Measurements from ENCODE around the gene LURAP1L.
"Not testable (repeated sequence)": the region's sequence is repeated elsewhere in the genome, so short reads cannot be mapped to it uniquely, and the experiment has no call there.

The LURAP1L gene

DNA sequence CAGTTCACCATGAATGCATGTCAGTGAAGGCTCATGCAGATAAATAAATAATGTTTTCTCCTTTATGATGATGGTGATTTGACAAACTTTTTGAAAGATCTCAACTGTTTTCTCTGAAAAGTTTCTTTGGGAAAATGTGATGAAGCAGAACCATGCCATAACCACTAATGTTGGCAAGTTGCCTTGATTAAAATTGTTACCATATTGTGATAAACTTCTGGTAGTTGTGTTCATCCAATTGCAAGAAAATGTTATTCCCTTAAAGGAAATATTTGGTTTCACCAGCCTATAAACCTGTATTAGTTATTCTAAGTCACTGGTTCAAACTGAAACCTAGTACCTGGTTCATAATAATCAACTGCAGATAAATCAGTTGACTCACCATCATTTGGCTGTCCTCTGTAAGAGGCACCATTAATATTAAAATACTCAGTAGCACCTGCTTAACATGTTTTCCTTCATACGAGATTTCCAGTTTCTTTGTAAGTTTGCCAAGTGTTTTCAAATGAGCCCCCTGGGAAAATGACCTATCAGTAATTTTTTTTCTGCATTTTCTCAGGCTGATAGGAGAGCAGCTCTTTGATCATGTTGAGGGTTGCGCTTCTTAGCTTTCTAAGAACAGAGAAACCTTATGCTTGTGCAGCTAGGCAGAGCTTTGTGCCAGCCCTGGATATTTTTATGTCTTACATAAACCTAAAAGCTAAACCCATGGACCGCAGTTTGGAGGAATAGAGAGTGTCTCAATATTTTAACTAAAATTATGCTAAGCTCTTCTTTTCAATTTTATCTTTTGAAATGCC is 88.0 kb downstream of the LURAP1L start:
- DNase-seq: no peak

DNA sequence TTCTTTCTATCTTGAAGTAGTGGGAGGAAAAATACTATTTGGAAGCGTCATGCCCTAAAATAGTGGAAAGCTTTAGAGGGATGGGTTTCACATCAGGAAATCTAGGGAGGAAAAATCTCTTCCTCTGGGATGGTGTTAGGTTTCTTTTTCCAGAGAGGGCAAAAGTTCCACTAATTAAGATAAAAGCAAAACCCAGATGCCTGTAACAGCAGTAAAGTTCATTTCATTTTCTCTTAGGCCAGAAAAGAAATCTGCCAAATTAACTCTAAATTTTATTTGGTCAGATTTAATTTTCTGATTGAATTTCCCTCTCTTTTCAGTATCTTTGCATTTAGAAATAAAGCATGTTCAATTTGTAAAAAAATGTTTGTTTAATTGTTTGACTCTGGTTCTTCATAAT is 88.8 kb downstream of the LURAP1L start:
- DNase-seq: no peak

DNA sequence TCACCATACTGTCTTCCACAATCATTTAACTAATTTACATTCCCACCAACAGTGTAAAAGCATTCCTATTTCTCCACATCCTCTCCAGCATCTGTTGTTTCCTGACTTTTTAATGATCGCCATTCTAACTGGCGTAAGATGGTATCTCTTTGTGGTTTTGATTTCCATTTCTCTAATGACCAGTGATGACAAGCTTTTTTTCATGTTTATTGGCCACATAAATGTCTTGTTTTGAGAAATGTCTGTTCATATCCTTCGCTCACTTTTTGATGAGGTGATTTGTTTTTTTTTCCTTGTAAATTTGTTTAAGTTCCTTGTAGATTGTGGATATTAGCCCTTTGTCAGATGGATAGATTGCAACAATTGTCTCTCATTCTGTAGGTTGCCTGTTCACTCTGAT is 90.6 kb downstream of the LURAP1L start:
- DNase-seq: not testable (repeated sequence)
